GM12878 (cell line): ENCODE results near the gene FCER1G. TPM values are rescaled to one million over a fixed set of nuclear protein-coding genes. Genes with fewer than 3 reads are reported as not detected.

Source experiments
- ATAC-seq: fragments of 200-7000 bp; cut with Tn5 transposase; 3 replicates; pipeline ENCODE4 v1.9.1; 2020; ENCODE audit warnings: mild to moderate bottlenecking, moderate library complexity
- BruUV-seq: library from RNA; stranded (reverse); fragments of 400-500 nt; replicated peaks from 2 replicates; lab custom pipeline; 2021; lab: Mats Ljungman, UMichigan
- CTCF ChIA-PET: fragments of 300-600 bp; sonication (Branson Sonifier 250); formaldehyde crosslinking; extraction: SDS; loops from one replicate; lab custom pipeline; 2021; ENCODE audit warnings: inconsistent platforms; lab: Yijun Ruan, JAX
- POLR2A ChIA-PET: fragments of 350-600 bp; formaldehyde crosslinking; extraction: SDS; loops from one replicate; lab custom pipeline; 2021; ENCODE audit warnings: inconsistent platforms; lab: Charles Lee
- RAD21 ChIA-PET: fragments of 300-600 bp; sonication (Branson Sonifier 250); formaldehyde crosslinking; loops from one replicate; lab custom pipeline; 2023; ENCODE audit warnings: antibody characterized with exemption; ENCODE audit not compliant: unreplicated experiment; lab: Charles Lee
- SMC1A ChIA-PET: fragments of 300-600 bp; sonication (Branson Sonifier 250); formaldehyde crosslinking; loops from one replicate; lab custom pipeline; 2023; ENCODE audit not compliant: unreplicated experiment, uncharacterized antibody; lab: Charles Lee
- DNase-seq: peaks from one replicate; pipeline ENCODE4 v3.0.0-alpha.2; 2011; ENCODE audit warnings: low read depth, low spot score
- FAIRE-seq: peaks from 3 replicates; lab custom pipeline; 2011; peaks lifted over from hg19 to GRCh38; lab: Jason Lieb, UNC
- H2AFZ ChIP-seq: 2 replicates; pipeline ENCODE4 v1.6.0; 2011; ENCODE audit warnings: low read depth, low read length, control low read depth; ENCODE audit not compliant: control insufficient read depth
- H3K27ac ChIP-seq: 2 replicates; pipeline ENCODE4 v1.5.1; 2011; ENCODE audit warnings: control low read depth; ENCODE audit not compliant: control insufficient read depth, insufficient read depth
- H3K27me3 ChIP-seq, 2 experiments: replicated peaks in 1 of 2; 2 replicates each; pipeline versions ENCODE4 v1.6.0 to v1.6.1; 2011; ENCODE audit warnings: low read length in 1 of 2; ENCODE audit not compliant: control insufficient read depth in 2 of 2, insufficient read depth in 2 of 2
- H3K36me3 ChIP-seq, 2 experiments: 2 replicates each; pipeline ENCODE4 v1.5.1; 2011; ENCODE audit warnings: low read length in 1 of 2; ENCODE audit not compliant: control insufficient read depth in 2 of 2, insufficient read depth in 2 of 2
- H3K4me1 ChIP-seq: 2 replicates; pipeline ENCODE4 v1.6.1; 2011; ENCODE audit warnings: mild to moderate bottlenecking, low read length, moderate library complexity, mixed read lengths; ENCODE audit not compliant: control insufficient read depth, insufficient read depth
- H3K4me2 ChIP-seq: 2 replicates; pipeline ENCODE4 v1.6.0; 2011; ENCODE audit warnings: control low read depth; ENCODE audit not compliant: control insufficient read depth, insufficient read depth
- H3K4me3 ChIP-seq: fragments of 200-600 bp; sonication (generic); 2 replicates; pipeline ENCODE4 v1.5.1; 2016
- H3K79me2 ChIP-seq: 2 replicates; pipeline ENCODE4 v1.6.0; 2011; ENCODE audit warnings: low read length; ENCODE audit not compliant: control insufficient read depth, insufficient read depth
- H3K9ac ChIP-seq: 2 replicates; pipeline ENCODE4 v1.8.0; 2011; ENCODE audit warnings: low read length, control low read depth, mixed read lengths; ENCODE audit not compliant: control insufficient read depth, insufficient read depth
- H3K9me3 ChIP-seq: replicated peaks from 3 replicates; pipeline ENCODE4 v1.5.1; 2011; ENCODE audit warnings: mild to moderate bottlenecking, low read length; ENCODE audit not compliant: control insufficient read depth, insufficient read depth
- H4K20me1 ChIP-seq: 2 replicates; pipeline ENCODE4 v1.6.0; 2011; ENCODE audit not compliant: control insufficient read depth, insufficient read depth
- CBX5 ChIP-seq: sonication (generic); IDR thresholded peaks from 2 replicates; pipeline ENCODE4 v1.6.1; 2016; ENCODE audit warnings: low read depth, moderate library complexity, mild to moderate bottlenecking, inconsistent platforms
- ESRRA ChIP-seq: IDR thresholded peaks from 2 replicates; pipeline ENCODE4 v1.6.1; 2012; ENCODE audit warnings: mild to moderate bottlenecking, low read length, improper control_type of control experiment
- FOS ChIP-seq: IDR thresholded peaks from 3 replicates; pipeline ENCODE4 v1.6.1; 2011; ENCODE audit warnings: borderline replicate concordance; ENCODE audit not compliant: insufficient read length; ENCODE audit errors: extremely low read depth
- IRF4 ChIP-seq: IDR thresholded peaks from 2 replicates; pipeline ENCODE4 v1.6.1; 2011; ENCODE audit warnings: low read depth, low read length
- MAX ChIP-seq: IDR thresholded peaks from 2 replicates; pipeline ENCODE4 v1.6.1; 2012; ENCODE audit warnings: low read depth, low read length, improper control_type of control experiment
- MTA2 ChIP-seq: fragments of 450-650 bp; IDR thresholded peaks from 2 replicates; pipeline ENCODE4 v1.6.1; 2016; ENCODE audit warnings: low read depth, mild to moderate bottlenecking, moderate library complexity
- NFIC ChIP-seq: IDR thresholded peaks from 2 replicates; pipeline ENCODE4 v1.6.1; 2012; ENCODE audit warnings: low read depth, mild to moderate bottlenecking, inconsistent platforms, low read length, moderate library complexity
- NFXL1 ChIP-seq: fragments of 450-650 bp; IDR thresholded peaks from 2 replicates; pipeline ENCODE4 v1.6.1; 2017; ENCODE audit warnings: antibody characterized with exemption, mild to moderate bottlenecking, borderline replicate concordance
- POLR2AphosphoS2 ChIP-seq: IDR thresholded peaks from 2 replicates; pipeline ENCODE4 v1.6.1; 2011; ENCODE audit warnings: low read depth, mild to moderate bottlenecking, low read length, improper control_type of control experiment, moderate library complexity
- RBBP5 ChIP-seq: fragments of 200-600 bp; sonication (generic); conservative IDR thresholded peaks from 2 replicates; pipeline ENCODE4 v1.6.1; 2016
- SIX5 ChIP-seq: IDR thresholded peaks from 2 replicates; pipeline ENCODE4 v1.6.1; 2011; ENCODE audit warnings: mild to moderate bottlenecking, low read depth, low read length, moderate library complexity; ENCODE audit not compliant: severe bottlenecking
- SMAD1 ChIP-seq: fragments of 450-650 bp; IDR thresholded peaks from 2 replicates; pipeline ENCODE4 v1.6.1; 2018; ENCODE audit warnings: mild to moderate bottlenecking, low read depth; ENCODE audit not compliant: partially characterized antibody
- SMAD5 ChIP-seq: IDR thresholded peaks from 2 replicates; pipeline ENCODE4 v1.6.1; 2016; ENCODE audit warnings: antibody characterized with exemption, low read depth
- SUZ12 ChIP-seq: fragments of 200-600 bp; sonication (generic); IDR thresholded peaks from one replicate; pipeline ENCODE4 v1.6.1; 2018; ENCODE audit warnings: antibody characterized with exemption, mild to moderate bottlenecking; ENCODE audit not compliant: unreplicated experiment
- TCF3 ChIP-seq: IDR thresholded peaks from 2 replicates; pipeline ENCODE4 v1.6.1; 2012; ENCODE audit warnings: low read depth, mild to moderate bottlenecking, low read length, borderline replicate concordance; ENCODE audit not compliant: insufficient read depth
- YBX1 ChIP-seq: fragments of 450-650 bp; IDR thresholded peaks from 2 replicates; pipeline ENCODE4 v1.6.1; 2016; ENCODE audit warnings: antibody characterized with exemption
- ZBTB4 ChIP-seq: fragments of 450-650 bp; formaldehyde crosslinking; IDR thresholded peaks from 2 replicates; pipeline ENCODE4 v1.4.0; 2022; ENCODE audit warnings: mild to moderate bottlenecking, moderate library complexity
- ZNF24 ChIP-seq: fragments of 450-650 bp; IDR thresholded peaks from 2 replicates; pipeline ENCODE4 v1.6.1; 2017; ENCODE audit warnings: antibody characterized with exemption, mild to moderate bottlenecking
- WGBS: methylation state at CpG from one replicate; pipeline ENCODE4 v1.1.6; 2016; ENCODE audit warnings: low lambda C conversion rate; ENCODE audit not compliant: insufficient replicate concordance, insufficient coverage; ENCODE audit errors: missing lambda C conversion rate; 5-methylcytosine and 5-hydroxymethylcytosine counted together
- in situ Hi-C: fragments of 300-500 bp; cut with MboI; formaldehyde crosslinking; loops from 9 replicates; pipeline ENCODE4 v1.14.3; 2018; ENCODE audit warnings: mixed read lengths
- intact Hi-C: fragments of 100-400 bp; cut with micrococcal nuclease; formaldehyde crosslinking; loops from one replicate; pipeline ENCODE4 v1.14.2; 2022; ENCODE audit not compliant: unreplicated experiment
- polyA plus RNA-seq, 11 experiments: library from polyadenylated mRNA; depleted of rRNA in 4 of 11; unstranded in 6 of 11; stranded (reverse) in 5 of 11; fragments of >200 nt; fragmentation: Nextera tagmentation in 4 of 11; fragmentation: Illumina TruSeq in 1 of 11; extraction: Ambion mirVana in 4 of 11; extraction: Trizol in 1 of 11; gene quantifications; 1 replicate in 1 of 11; 2 replicates in 10 of 11; pipeline versions ENCODE4 v1.2.1 to v1.2.3, GENCODE V29; 2011 to 2016; ENCODE audit warnings: inconsistent platforms in 2 of 11, missing spikeins in 2 of 11, low read depth in 1 of 11
- total RNA-seq, 4 experiments: library from RNA; depleted of rRNA in 3 of 4; stranded (reverse); fragments of >200 nt in 3 of 4; fragmentation: Illumina TruSeq in 1 of 4; extraction: Trizol in 1 of 4; gene quantifications; 2 replicates each; pipeline versions ENCODE4 v1.2.1 to v1.2.3, GENCODE V29; 2013 to 2021

The FCER1G gene
- total and polyA plus RNA-seq, 10 of the 15 experiments (the other 5 are each of a cell fraction or from before 2014, with no cell fraction given) = 0.40 to 1.9 (median 0.89) TPM

GRCh38 chr1:161197560-161198193, 17.4 kb upstream of the FCER1G start (continued):
- TF ChIP-seq MAX (no peak), SUZ12 (no peak), NFIC (no peak), RBBP5 (no peak), ZBTB4 (CRISPR knock-in tag) (no peak), NFXL1 (no peak), SMAD1 (no peak)
- TF ChIP-seq, all 136 proteins: peak for 0

- Histone ChIP-seq H3K27me3 (no peaks in the 10 kb centered on the region), H3K79me2 (peaks cover 15% of the 10 kb centered on the region), H4K20me1 (no peaks in the 10 kb centered on the region), H3K4me2 (no peak overlapping the region), H3K4me3 (no peak overlapping the region), H3K9me3 (no peaks in the 10 kb centered on the region), H2AFZ (no peak overlapping the region), H3K36me3 (no peaks in the 10 kb centered on the region), H3K27ac (no peak overlapping the region), H3K9ac (no peak overlapping the region), H3K4me1 (peaks cover 32% of the 10 kb centered on the region)
- no peak for DNase-seq
- ChIA-PET POLR2A (no interaction called here), CTCF (interaction anchor here (0.7 to 1.2 kb wide), 3 partner anchors 16 to 185 kb away, joined by 3 read pairs; partner anchors contain the start of gene TOMM40L), RAD21 (interaction anchor here (1.4 to 1.6 kb wide), 2 partner anchors 17 to 27 kb away, joined by 5 read pairs; partner anchors contain the start of gene TOMM40L), SMC1A (no interaction called here)
- no peak for ATAC-seq
- WGBS = 57% methylated on average over 20 of the region's 20 CpGs
- no TSS peak for BruUV-seq
- intact Hi-C loops = no loop called here
- FAIRE-seq = no peak
- in situ Hi-C loops = loop anchor here (10.0 kb wide), 1 partner anchor 546 kb away; the partner anchor contains the start of gene DUSP12
- TF ChIP-seq NFXL1 (no peak), TCF3 (no peak), ESRRA (no peak), ZNF24 (no peak), YBX1 (no peak), CBX5 (no peak), SMAD5 (no peak), POLR2AphosphoS2 (no peak), IRF4 (no peak), FOS (no peak), SIX5 (no peak), MTA2 (no peak)
Observed at GRCh38 chr1:161198194-161198896, 16.8 kb upstream of the FCER1G start.
